HepG2 (cell line): ENCODE data around the gene PRKN. TPM values are rescaled to one million over a fixed set of nuclear protein-coding genes. Genes with fewer than 3 reads are reported as not detected.

Experiments used
- ATAC-seq: fragments of 200-7000 bp; cut with Tn5 transposase; 3 replicates; pipeline ENCODE4 v1.9.1; 2020; ENCODE audit warnings: mild to moderate bottlenecking, moderate library complexity
- BruUV-seq: library from RNA; stranded (reverse); fragments of 400-500 nt; replicated peaks from 2 replicates; lab custom pipeline; 2021; lab: Mats Ljungman, UMichigan
- CTCF ChIA-PET: fragments of 300-600 bp; formaldehyde crosslinking; extraction: SDS; loops from one replicate; lab custom pipeline; 2021; ENCODE audit warnings: low total read pairs, inconsistent platforms, low intra/inter-chr PET ratio; lab: Yijun Ruan, JAX
- POLR2A ChIA-PET: fragments of 350-600 bp; sonication (Branson Sonifier 250); formaldehyde crosslinking; loops from one replicate; lab custom pipeline; 2020; ENCODE audit warnings: antibody characterized with exemption, inconsistent platforms; lab: Yijun Ruan, JAX
- DNase-seq: peaks from one replicate; pipeline ENCODE4 v3.0.0-alpha.2; 2015; ENCODE audit warnings: low spot score
- FAIRE-seq: peaks from 3 replicates; lab custom pipeline; 2011; peaks lifted over from hg19 to GRCh38; lab: Jason Lieb, UNC
- H2AFZ ChIP-seq: one replicate; pipeline ENCODE4 v1.6.1; 2011; ENCODE audit warnings: low read length, inconsistent platforms
- H3K27ac ChIP-seq: fragments of 300-600 bp; 3 replicates; pipeline ENCODE4 v1.8.0; 2011; ENCODE audit warnings: mixed run types, mild to moderate bottlenecking, mixed read lengths, low read length, inconsistent platforms; ENCODE audit not compliant: insufficient read depth; ENCODE audit errors: extremely low read length
- H3K27me3 ChIP-seq, 2 experiments: fragments of 200-600 bp in 1 of 2; 2 replicates in 1 of 2; 3 replicates in 1 of 2; pipeline versions ENCODE4 v1.6.0 to v1.8.0; 2011; ENCODE audit warnings: low read length in 2 of 2, mild to moderate bottlenecking in 2 of 2, moderate library complexity in 2 of 2, inconsistent platforms in 1 of 2; ENCODE audit not compliant: insufficient read depth in 2 of 2, control insufficient read depth in 1 of 2
- H3K36me3 ChIP-seq, 2 experiments: fragments of 200-600 bp in 1 of 2; replicated peaks in 1 of 2; 2 replicates in 1 of 2; 3 replicates in 1 of 2; pipeline versions ENCODE4 v1.5.1 to v1.8.0; 2011; ENCODE audit warnings: low read length in 2 of 2, inconsistent platforms in 1 of 2; ENCODE audit not compliant: insufficient read depth in 2 of 2, control insufficient read depth in 1 of 2
- H3K4me1 ChIP-seq: 2 replicates; pipeline ENCODE4 v1.5.1; 2012; ENCODE audit warnings: low read length, inconsistent platforms; ENCODE audit not compliant: insufficient read depth
- H3K4me2 ChIP-seq: 2 replicates; pipeline ENCODE4 v1.6.0; 2011; ENCODE audit warnings: low read depth, low read length, inconsistent platforms
- H3K4me3 ChIP-seq, 3 experiments: fragments of 200-600 bp in 1 of 3; sonication (generic), shearing (Covaris generic) in 1 of 3; replicated peaks in 1 of 3; 2 replicates each; pipeline ENCODE4 v1.5.1; 2011 to 2016; ENCODE audit warnings: low read length in 3 of 3, inconsistent platforms in 2 of 3, low read depth in 2 of 3, mild to moderate bottlenecking in 2 of 3, control low read depth in 1 of 3, mixed read lengths in 1 of 3; ENCODE audit not compliant: insufficient read depth in 1 of 3
- H3K79me2 ChIP-seq: one replicate; pipeline ENCODE4 v1.6.1; 2011; ENCODE audit warnings: low read length, inconsistent platforms; ENCODE audit not compliant: insufficient read depth
- H3K9ac ChIP-seq: 2 replicates; pipeline ENCODE4 v1.6.0; 2011; ENCODE audit warnings: mild to moderate bottlenecking, low read depth, low read length, inconsistent platforms; ENCODE audit not compliant: insufficient read depth
- H3K9me3 ChIP-seq: 2 replicates; pipeline ENCODE4 v1.5.1; 2012; ENCODE audit warnings: mild to moderate bottlenecking, low read length
- H4K20me1 ChIP-seq: 2 replicates; pipeline ENCODE4 v1.6.0; 2011; ENCODE audit warnings: inconsistent platforms, mild to moderate bottlenecking, low read length, moderate library complexity; ENCODE audit not compliant: insufficient read depth
- HDAC6 ChIP-seq: fragments of 200-600 bp; sonication (generic); IDR thresholded peaks from 2 replicates; pipeline ENCODE4 v1.7.0; 2017; ENCODE audit warnings: mild to moderate bottlenecking, antibody characterized with exemption, low read length, low read depth
- IKZF1 ChIP-seq: fragments of 450-650 bp; IDR thresholded peaks from 2 replicates; pipeline ENCODE4 v1.7.1; 2016
- KLF12 ChIP-seq: sonication (generic); formaldehyde crosslinking; IDR thresholded peaks from 2 replicates; pipeline ENCODE4 v1.4.0; 2020; ENCODE audit warnings: missing genetic modification reagents, borderline replicate concordance
- REL ChIP-seq: sonication (generic); formaldehyde crosslinking; conservative IDR thresholded peaks from 2 replicates; pipeline ENCODE4 v1.8.0; 2022; ENCODE audit warnings: mild to moderate bottlenecking, missing genetic modification reagents, moderate library complexity
- RFXAP ChIP-seq: sonication (generic); formaldehyde crosslinking; IDR thresholded peaks from 2 replicates; pipeline ENCODE4 v1.4.0; 2020; ENCODE audit warnings: missing genetic modification reagents, borderline replicate concordance
- SOX6 ChIP-seq, 2 experiments: fragments of 450-650 bp in 1 of 2; sonication (generic) in 1 of 2; formaldehyde crosslinking in 1 of 2; IDR thresholded peaks; 2 replicates each; pipeline versions ENCODE4 v1.4.0 to v1.6.1; 2017 to 2020; ENCODE audit warnings: antibody characterized with exemption in 1 of 2, mild to moderate bottlenecking in 1 of 2, missing genetic modification reagents in 1 of 2
- ZMYM2 ChIP-seq: sonication (generic); formaldehyde crosslinking; IDR thresholded peaks from 2 replicates; pipeline ENCODE4 v1.8.0; 2022; ENCODE audit warnings: mild to moderate bottlenecking, missing genetic modification reagents
- ZNF124 ChIP-seq: sonication (generic); formaldehyde crosslinking; IDR thresholded peaks from 2 replicates; pipeline ENCODE4 v1.4.0; 2020; ENCODE audit warnings: missing genetic modification reagents
- ZNF547 ChIP-seq: sonication (generic); formaldehyde crosslinking; IDR thresholded peaks from 2 replicates; pipeline ENCODE4 v1.5.1; 2020; ENCODE audit warnings: mild to moderate bottlenecking, missing genetic modification reagents
- ZNF605 ChIP-seq: sonication (generic); formaldehyde crosslinking; IDR thresholded peaks from 2 replicates; pipeline ENCODE4 v1.8.0; 2022; ENCODE audit warnings: mild to moderate bottlenecking, missing genetic modification reagents
- ZNF615 ChIP-seq: sonication (generic); formaldehyde crosslinking; IDR thresholded peaks from 2 replicates; pipeline ENCODE4 v1.5.0; 2020; ENCODE audit warnings: mild to moderate bottlenecking, missing genetic modification reagents, borderline replicate concordance
- ZSCAN9 ChIP-seq: IDR thresholded peaks from 2 replicates; pipeline ENCODE4 v1.6.1; 2016; ENCODE audit warnings: borderline replicate concordance
- WGBS: methylation state at CpG from one replicate; pipeline ENCODE4 v1.1.6; 2017; ENCODE audit warnings: low lambda C conversion rate; 5-methylcytosine and 5-hydroxymethylcytosine counted together
- in situ Hi-C: cut with HindIII; loops from 2 replicates; pipeline ENCODE4 v1.10.0; 2017; ENCODE audit warnings: low pct_unique_long_range_greater_than_20kb; ENCODE audit not compliant: extremely low pct_ligation_motif_present
- intact Hi-C: fragments of 100-400 bp; cut with micrococcal nuclease; formaldehyde crosslinking; loops from one replicate; pipeline ENCODE4 v1.10.0; 2022; ENCODE audit not compliant: unreplicated experiment
- polyA plus RNA-seq, 8 experiments: library from polyadenylated mRNA; depleted of rRNA in 3 of 8; stranded (reverse) in 7 of 8; unstranded in 1 of 8; fragments of >200 nt; fragmentation: Illumina TruSeq in 4 of 8; extraction: Trizol in 4 of 8; gene quantifications; 2 replicates each; pipeline versions ENCODE4 v1.2.1 to v1.2.3, GENCODE V29; 2011 to 2016; ENCODE audit warnings: low read depth in 4 of 8, missing spikeins in 1 of 8, mixed read lengths in 1 of 8; ENCODE audit not compliant: insufficient read depth in 1 of 8
- total RNA-seq, 5 experiments: library from RNA; depleted of rRNA; stranded (reverse); fragments of >200 nt; fragmentation: Illumina TruSeq; extraction: Trizol; gene quantifications; 2 replicates each; pipeline ENCODE4 v1.2.3, GENCODE V29; 2016; ENCODE audit warnings: low read depth in 1 of 5
- TF ChIP-seq, protein P1 (sequence below): sonication (generic); formaldehyde crosslinking; IDR thresholded peaks from 2 replicates; pipeline ENCODE4 v1.8.0; 2022; ENCODE audit warnings: missing genetic modification reagents, mild to moderate bottlenecking, moderate library complexity, borderline replicate concordance
- TF ChIP-seq, protein P2 (sequence below): sonication (generic); formaldehyde crosslinking; IDR thresholded peaks from 2 replicates; pipeline ENCODE4 v1.4.0; 2020; ENCODE audit warnings: mild to moderate bottlenecking, missing genetic modification reagents
- TF ChIP-seq, protein P3 (sequence below): IDR thresholded peaks from 2 replicates; pipeline ENCODE4 v1.6.1; 2016; ENCODE audit warnings: missing biosample characterization, missing genetic modification reagents, low read depth
- TF ChIP-seq, protein P4 (sequence below): fragments of 450-650 bp; IDR thresholded peaks from 2 replicates; pipeline ENCODE4 v1.6.1; 2016
- TF ChIP-seq, protein P5 (sequence below): sonication (generic); formaldehyde crosslinking; IDR thresholded peaks from 2 replicates; pipeline ENCODE4 v1.8.1; 2023; ENCODE audit warnings: mild to moderate bottlenecking, missing genetic modification reagents

Gene PRKN
- total and polyA plus RNA-seq, 2 of the 13 experiments (the other 11 are each of a cell fraction or from before 2014, with no cell fraction given), result 0.31 to 0.44 TPM

DNA sequence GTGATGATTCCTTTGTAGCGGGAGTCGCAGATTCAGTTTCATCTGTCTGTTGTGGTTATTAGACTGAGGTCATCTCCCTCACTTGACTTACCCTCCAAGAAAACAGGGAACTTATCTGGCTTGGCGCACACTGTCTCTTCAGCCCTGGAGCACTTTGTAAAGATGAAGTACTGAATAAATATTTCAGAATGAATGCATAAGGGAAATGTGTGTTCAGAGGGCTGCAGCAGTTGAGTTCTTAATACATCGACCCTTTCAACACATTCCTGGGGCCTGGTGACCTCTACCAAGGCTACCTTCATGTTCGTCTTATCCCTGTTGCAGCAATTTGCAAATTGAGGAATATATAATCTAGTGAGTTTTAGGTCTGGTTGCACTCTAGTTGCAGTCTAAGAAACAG lies 801.2 kb downstream of the PRKN start:
- H3K4me2 ChIP-seq, result no peak overlapping the region
- H3K9me3 ChIP-seq, result no peaks in the 10 kb centered on the region
- no peak for FAIRE-seq
- no peak overlapping the region for H3K9ac ChIP-seq
- H3K27me3 ChIP-seq, result no peaks in the 10 kb centered on the region
- H3K27ac ChIP-seq, result no peak overlapping the region
- H3K36me3 ChIP-seq, result no peaks in the 10 kb centered on the region
- no peak for ATAC-seq
- 59% methylated on average over 5 of the region's 5 CpGs for WGBS
- no peak for DNase-seq
- H4K20me1 ChIP-seq, result no peaks in the 10 kb centered on the region
- no peak overlapping the region for H2AFZ ChIP-seq
- ChIA-PET POLR2A (no interaction called here), CTCF (no interaction called here)
- in situ Hi-C loops (no loop called here), intact Hi-C loops (no loop called here)
- no peaks in the 10 kb centered on the region for H3K79me2 ChIP-seq
- no peak overlapping the region for H3K4me3 ChIP-seq
- H3K4me1 ChIP-seq, result no peaks in the 10 kb centered on the region
- BruUV-seq, result no TSS peak
- TF ChIP-seq, protein P1, sequence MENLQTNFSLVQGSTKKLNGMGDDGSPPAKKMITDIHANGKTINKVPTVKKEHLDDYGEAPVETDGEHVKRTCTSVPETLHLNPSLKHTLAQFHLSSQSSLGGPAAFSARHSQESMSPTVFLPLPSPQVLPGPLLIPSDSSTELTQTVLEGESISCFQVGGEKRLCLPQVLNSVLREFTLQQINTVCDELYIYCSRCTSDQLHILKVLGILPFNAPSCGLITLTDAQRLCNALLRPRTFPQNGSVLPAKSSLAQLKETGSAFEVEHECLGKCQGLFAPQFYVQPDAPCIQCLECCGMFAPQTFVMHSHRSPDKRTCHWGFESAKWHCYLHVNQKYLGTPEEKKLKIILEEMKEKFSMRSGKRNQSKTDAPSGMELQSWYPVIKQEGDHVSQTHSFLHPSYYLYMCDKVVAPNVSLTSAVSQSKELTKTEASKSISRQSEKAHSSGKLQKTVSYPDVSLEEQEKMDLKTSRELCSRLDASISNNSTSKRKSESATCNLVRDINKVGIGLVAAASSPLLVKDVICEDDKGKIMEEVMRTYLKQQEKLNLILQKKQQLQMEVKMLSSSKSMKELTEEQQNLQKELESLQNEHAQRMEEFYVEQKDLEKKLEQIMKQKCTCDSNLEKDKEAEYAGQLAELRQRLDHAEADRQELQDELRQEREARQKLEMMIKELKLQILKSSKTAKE, result no peak
- TF ChIP-seq IKZF1, result no peak
- TF ChIP-seq ZNF605, result no peak
- TF ChIP-seq, protein P2, sequence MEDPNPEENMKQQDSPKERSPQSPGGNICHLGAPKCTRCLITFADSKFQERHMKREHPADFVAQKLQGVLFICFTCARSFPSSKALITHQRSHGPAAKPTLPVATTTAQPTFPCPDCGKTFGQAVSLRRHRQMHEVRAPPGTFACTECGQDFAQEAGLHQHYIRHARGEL (CRISPR knock-in tag), result no peak
- TF ChIP-seq ZSCAN9 (CRISPR knock-in tag), result no peak
- no peak for TF ChIP-seq ZNF124 (CRISPR knock-in tag)
- TF ChIP-seq, protein P3, sequence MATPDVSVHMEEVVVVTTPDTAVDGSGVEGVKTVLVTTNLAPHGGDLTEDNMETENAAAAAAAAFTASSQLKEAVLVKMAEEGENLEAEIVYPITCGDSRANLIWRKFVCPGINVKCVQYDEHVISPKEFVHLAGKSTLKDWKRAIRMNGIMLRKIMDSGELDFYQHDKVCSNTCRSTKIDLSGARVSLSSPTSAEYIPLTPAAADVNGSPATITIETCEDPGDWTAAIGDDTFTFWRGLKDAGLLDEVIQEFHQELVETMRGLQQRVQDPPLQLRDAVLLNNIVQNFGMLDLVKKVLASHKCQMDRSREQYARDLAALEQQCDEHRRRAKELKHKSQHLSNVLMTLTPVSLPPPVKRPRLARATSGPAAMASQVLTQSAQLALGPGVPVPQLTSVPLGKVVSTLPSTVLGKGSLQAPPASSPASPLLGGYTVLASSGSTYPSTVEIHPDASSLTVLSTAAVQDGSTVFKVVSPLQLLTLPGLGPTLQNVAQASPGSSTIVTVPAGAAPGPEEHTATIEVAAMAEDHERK, result no peak
- no peak for TF ChIP-seq ZMYM2
- no peak for TF ChIP-seq REL (CRISPR knock-in tag)
- TF ChIP-seq RFXAP (CRISPR knock-in tag), result no peak
- TF ChIP-seq, protein P4, sequence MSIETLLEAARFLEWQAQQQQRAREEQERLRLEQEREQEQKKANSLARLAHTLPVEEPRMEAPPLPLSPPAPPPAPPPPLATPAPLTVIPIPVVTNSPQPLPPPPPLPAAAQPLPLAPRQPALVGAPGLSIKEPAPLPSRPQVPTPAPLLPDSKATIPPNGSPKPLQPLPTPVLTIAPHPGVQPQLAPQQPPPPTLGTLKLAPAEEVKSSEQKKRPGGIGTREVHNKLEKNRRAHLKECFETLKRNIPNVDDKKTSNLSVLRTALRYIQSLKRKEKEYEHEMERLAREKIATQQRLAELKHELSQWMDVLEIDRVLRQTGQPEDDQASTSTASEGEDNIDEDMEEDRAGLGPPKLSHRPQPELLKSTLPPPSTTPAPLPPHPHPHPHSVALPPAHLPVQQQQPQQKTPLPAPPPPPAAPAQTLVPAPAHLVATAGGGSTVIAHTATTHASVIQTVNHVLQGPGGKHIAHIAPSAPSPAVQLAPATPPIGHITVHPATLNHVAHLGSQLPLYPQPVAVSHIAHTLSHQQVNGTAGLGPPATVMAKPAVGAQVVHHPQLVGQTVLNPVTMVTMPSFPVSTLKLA, result no peak
- no peak for TF ChIP-seq HDAC6
- no peak for TF ChIP-seq KLF12 (CRISPR knock-in tag)
- TF ChIP-seq ZNF547 (CRISPR knock-in tag), result no peak
- TF ChIP-seq, protein P5, sequence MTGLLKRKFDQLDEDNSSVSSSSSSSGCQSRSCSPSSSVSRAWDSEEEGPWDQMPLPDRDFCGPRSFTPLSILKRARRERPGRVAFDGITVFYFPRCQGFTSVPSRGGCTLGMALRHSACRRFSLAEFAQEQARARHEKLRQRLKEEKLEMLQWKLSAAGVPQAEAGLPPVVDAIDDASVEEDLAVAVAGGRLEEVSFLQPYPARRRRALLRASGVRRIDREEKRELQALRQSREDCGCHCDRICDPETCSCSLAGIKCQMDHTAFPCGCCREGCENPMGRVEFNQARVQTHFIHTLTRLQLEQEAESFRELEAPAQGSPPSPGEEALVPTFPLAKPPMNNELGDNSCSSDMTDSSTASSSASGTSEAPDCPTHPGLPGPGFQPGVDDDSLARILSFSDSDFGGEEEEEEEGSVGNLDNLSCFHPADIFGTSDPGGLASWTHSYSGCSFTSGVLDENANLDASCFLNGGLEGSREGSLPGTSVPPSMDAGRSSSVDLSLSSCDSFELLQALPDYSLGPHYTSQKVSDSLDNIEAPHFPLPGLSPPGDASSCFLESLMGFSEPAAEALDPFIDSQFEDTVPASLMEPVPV (CRISPR knock-in tag), result no peak
- no peak for TF ChIP-seq SOX6 (IDR thresholded peaks at IDR 0.05)
- no peak for TF ChIP-seq SOX6 (CRISPR knock-in tag; IDR thresholded peaks at IDR 0.05)
- no peak for TF ChIP-seq ZNF615 (CRISPR knock-in tag)
